ENCODE measurements around the gene CATSPER4. TPM values are rescaled to one million over a fixed set of nuclear protein-coding genes. Genes with fewer than 3 reads are reported as not detected.

The CATSPER4 gene
- total and polyA plus RNA-seq, 2 of the 8 experiments (the other 6 are each of a cell fraction or from before 2014, with no cell fraction given), result 0.65 to 0.83 TPM

DNA sequence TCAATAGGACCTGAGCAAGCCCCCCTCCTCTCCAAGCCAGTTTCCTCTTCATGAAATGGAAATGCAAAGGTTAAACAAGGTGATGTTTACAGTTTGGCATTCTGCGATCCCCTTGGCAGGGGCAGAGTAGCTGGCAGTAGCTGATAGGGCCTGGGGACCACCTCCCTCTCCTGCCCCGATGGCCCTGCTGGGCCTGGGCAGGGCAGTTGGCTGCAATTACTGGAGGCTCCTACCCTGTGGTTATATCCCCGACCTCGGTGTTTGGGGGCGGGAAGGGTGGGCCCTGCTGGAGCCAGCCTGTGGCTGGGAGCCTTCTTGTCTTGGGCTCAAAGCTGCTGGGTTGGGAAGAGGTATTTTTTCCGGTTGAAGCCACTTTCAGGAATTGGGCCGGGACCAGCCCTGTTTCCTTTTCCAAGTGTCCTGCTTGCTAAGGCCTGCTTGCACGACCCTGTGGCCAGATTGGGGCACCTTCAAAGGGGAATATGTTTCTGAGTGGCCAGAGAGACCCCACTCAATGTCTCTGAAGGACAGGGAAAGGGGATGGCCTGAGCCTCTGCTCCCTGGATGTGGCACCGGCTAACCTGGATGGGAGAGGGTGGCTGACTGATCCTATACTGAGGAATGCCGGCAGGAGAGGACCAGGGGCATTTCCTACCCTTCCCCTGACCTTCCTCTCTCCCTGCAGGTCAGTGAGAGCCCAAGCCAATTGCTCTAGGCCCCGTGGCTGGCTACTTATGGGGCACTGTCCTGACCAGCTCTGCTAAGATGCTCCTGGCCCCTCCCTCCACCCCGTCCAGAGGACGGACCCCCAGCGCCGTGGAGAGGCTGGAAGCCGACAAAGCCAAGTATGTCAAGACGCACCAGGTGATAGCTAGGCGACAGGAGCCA lies 29.6 kb upstream of the CATSPER4 start:
- H3K4ac ChIP-seq (replicated peaks; ENCODE audit: insufficient read length, low read depth, low read length), result no peak overlapping the region
- H2AK5ac ChIP-seq (ENCODE audit: low read depth, low read length), result no peak overlapping the region
- H3K9me3 ChIP-seq (ENCODE audit: insufficient read depth in 2 of 2, low read depth in 1 of 2, low read length in 1 of 2), result no peaks in the 10 kb centered on the region
- no peaks in the 10 kb centered on the region for H3K79me1 ChIP-seq (ENCODE audit: low read depth, low read length)
- H3K27me3 ChIP-seq (replicated peaks in 1 of 4; ENCODE audit: control insufficient read depth in 3 of 4, extremely low read depth in 1 of 4, insufficient read depth in 3 of 4, low read length in 3 of 4), result peaks cover 43 to 86% (median 79%) of the 10 kb centered on the region in 4 experiments
- H4K8ac ChIP-seq (ENCODE audit: extremely low read depth, insufficient read depth, low read length), result peak overlapping the region; percentile 74
- peak overlapping the region; percentile 44 to 95 for H3K4me2 ChIP-seq (ENCODE audit: insufficient read depth in 1 of 2, low read depth in 2 of 2, low read length in 2 of 2)
- peak overlapping the region; percentile 47 for H4K91ac ChIP-seq (replicated peaks; ENCODE audit: insufficient read length, low read length)
- no peak overlapping the region for H3K23ac ChIP-seq (ENCODE audit: insufficient read length)
- FAIRE-seq, result no peak
- no peak overlapping the region for H2BK20ac ChIP-seq (ENCODE audit: low read length)
- POLR2A ChIA-PET (ENCODE audit: partially characterized antibody), result interaction anchor here (0.7 to 2.4 kb wide), 3 partner anchors 9 to 65 kb away, joined by 3 to 5 read pairs (median 3); partner anchors contain the start of gene ZNF593
- no peak overlapping the region for H2BK120ac ChIP-seq (replicated peaks; ENCODE audit: low read depth, low read length)
- peak overlapping the region; percentile 84; the same call in 1 of the 2 replicates for H2BK12ac ChIP-seq (ENCODE audit: low read depth, low read length)
- no peak overlapping the region for H3K14ac ChIP-seq (ENCODE audit: insufficient read length)
- H3K4me3 ChIP-seq (ENCODE audit: extremely low read depth in 1 of 4, insufficient read depth in 2 of 4, low read depth in 3 of 4, low read length in 4 of 4), result peak overlapping the region; percentile 11 to 66 (median 48); a peak in 7 of 8 replicates
- no peaks in the 10 kb centered on the region for H3K79me2 ChIP-seq (ENCODE audit: control insufficient read depth in 1 of 2, insufficient read depth in 2 of 2, low read length in 2 of 2)
- H2AFZ ChIP-seq (ENCODE audit: low read length), result peak overlapping the region; percentile 60; the same call in 1 of the 2 replicates
- no peak for DNase-seq (ENCODE audit: low read depth in 1 of 2, low spot score in 2 of 2)
- H3K18ac ChIP-seq (ENCODE audit: extremely low read depth, low read length), result no peak overlapping the region; the same call in 1 of the 2 replicates
- no peak overlapping the region for H3K56ac ChIP-seq (replicated peaks; ENCODE audit: insufficient read length, low read depth, low read length)
- peaks cover 8 to 11% of the 10 kb centered on the region in 2 experiments for H4K20me1 ChIP-seq (replicated peaks in 1 of 2; ENCODE audit: control insufficient read depth in 1 of 2, insufficient read depth in 2 of 2, low read length in 2 of 2)
- peaks cover 17 to 53% (median 28%) of the 10 kb centered on the region in 4 experiments for H3K4me1 ChIP-seq (replicated peaks in 1 of 4; ENCODE audit: control insufficient read depth in 3 of 4, insufficient read depth in 4 of 4, low read length in 3 of 4)
- CTCF ChIA-PET (ENCODE audit: partially characterized antibody), result interaction anchor here (1.4 to 4.0 kb wide), 3 partner anchors 9 to 125 kb away, joined by 3 to 18 read pairs (median 4); partner anchors contain the start of genes C1orf232 and ZNF593
- H3K9ac ChIP-seq (replicated peaks in 1 of 4; ENCODE audit: extremely low read depth in 1 of 4, low read depth in 3 of 4, low read length in 3 of 4), result peak overlapping the region in 2 of 4 experiments; percentile 14 to 66; a peak in 3 of 7 replicates
- no peaks in the 10 kb centered on the region for H3K36me3 ChIP-seq (ENCODE audit: control insufficient read depth in 2 of 4, insufficient read depth in 4 of 4, low read length in 3 of 4)
- H2BK5ac ChIP-seq (ENCODE audit: low read depth, low read length), result no peak overlapping the region
- H3K23me2 ChIP-seq (ENCODE audit: low read depth, low read length), result peaks cover 11% of the 10 kb centered on the region; the same call in 1 of the 2 replicates
- H4K5ac ChIP-seq (ENCODE audit: insufficient read length, low read depth, low read length), result no peak overlapping the region
- 40% methylated on average over 17 of the region's 18 CpGs; no CpG with 5 or more reads in 1 of the 2 experiments for WGBS, 2 experiments (ENCODE audit: extremely low coverage in 1 of 2, insufficient coverage in 1 of 2, insufficient read length in 1 of 2, insufficient replicate concordance in 2 of 2, low coverage in 1 of 2, low lambda C conversion rate in 2 of 2, missing lambda C conversion rate in 1 of 2)
- H3K27ac ChIP-seq (ENCODE audit: low read depth, low read length), result no peak overlapping the region
- peak overlapping the region; percentile 72; the same call in 1 of the 2 replicates for H2BK15ac ChIP-seq (ENCODE audit: low read length)
- TF ChIP-seq CTBP2 (IDR thresholded peaks at IDR 0.05; ENCODE audit: borderline replicate concordance, insufficient read depth, insufficient read length, low read length) (no peak), FOSL1 (IDR thresholded peaks at IDR 0.05; ENCODE audit: insufficient read depth, low read depth, low read length) (no peak), RXRA (IDR thresholded peaks at IDR 0.05; ENCODE audit: insufficient read depth, low read depth, low read length) (no peak), RFX5 (IDR thresholded peaks at IDR 0.05; ENCODE audit: borderline replicate concordance, low read depth, low read length) (no peak), NRF1 (IDR thresholded peaks at IDR 0.05; ENCODE audit: low read depth, low read length) (no peak), HDAC6 (IDR thresholded peaks at IDR 0.05; ENCODE audit: low read depth, low read length) (no peak), POU5F1 (IDR thresholded peaks at IDR 0.05; ENCODE audit: low read depth, low read length) (no peak), MAFK (IDR thresholded peaks at IDR 0.05; ENCODE audit: low read depth, low read length) (no peak), YY1 (IDR thresholded peaks at IDR 0.05; ENCODE audit: low read depth, low read length) (no peak), BRCA1 (IDR thresholded peaks at IDR 0.05; ENCODE audit: low read depth, low read length) (no peak), EGR1 (IDR thresholded peaks at IDR 0.05; ENCODE audit: borderline replicate concordance, low read depth, low read length) (no peak), CHD2 (IDR thresholded peaks at IDR 0.05; ENCODE audit: low read length) (no peak)

All from H1 (cell line).